GM10248 (cell line): ENCODE results near the gene SIRT7.

Experiments
- CTCF ChIA-PET: fragments of 300-600 bp; sonication (Branson Sonifier 250); formaldehyde crosslinking; extraction: SDS; loops from one replicate; lab custom pipeline; 2021; ENCODE audit warnings: antibody characterized with exemption; lab: Yijun Ruan, JAX
- POLR2A ChIA-PET: fragments of 350-650 bp; sonication (Branson Sonifier 250); formaldehyde crosslinking; extraction: SDS; loops from one replicate; lab custom pipeline; 2020; ENCODE audit warnings: antibody characterized with exemption; lab: Yijun Ruan, JAX
- DNase-seq: peaks from one replicate; pipeline ENCODE4 v3.0.0; 2012; ENCODE audit errors: extremely low spot score
- CTCF ChIP-seq: IDR thresholded peaks from 2 replicates; pipeline ENCODE4 v1.5.1; 2012; ENCODE audit warnings: mild to moderate bottlenecking, low read depth; ENCODE audit errors: extremely low read depth, missing control alignments, control extremely low read depth

The SIRT7 gene

GRCh38 chr17:81934850-81935708 is 17.1 kb upstream of the SIRT7 start:
- no peak for TF ChIP-seq CTCF
- ChIA-PET POLR2A (interaction anchor here (0.7 to 0.9 kb wide), 2 partner anchors 9 to 12 kb away, joined by 3 read pairs; no protein-coding TSS in a partner anchor), CTCF (no interaction called here)
- DNase-seq: no peak

GRCh38 chr17:81934098-81934757 is 16.3 kb upstream of the SIRT7 start:
- ChIA-PET CTCF (no interaction called here), POLR2A (interaction anchor here (0.7 kb wide), 1 partner anchor 11 kb away, joined by 3 read pairs; no protein-coding TSS in a partner anchor)
- no peak for TF ChIP-seq CTCF
- DNase-seq: no peak

- DNase-seq: no peak
- TF ChIP-seq CTCF: no peak
- POLR2A ChIA-PET: no interaction called here
- CTCF ChIA-PET: interaction anchor here (1.0 to 1.4 kb wide), 2 partner anchors 16 to 27 kb away, joined by 3 read pairs; no protein-coding TSS in a partner anchor
Measured at GRCh38 chr17:81933178-81933699, 15.3 kb upstream of the SIRT7 start.

- ChIA-PET POLR2A (no interaction called here), CTCF (interaction anchor here (1.0 to 1.4 kb wide), 2 partner anchors 15 to 27 kb away, joined by 3 read pairs; no protein-coding TSS in a partner anchor)
Measured at GRCh38 chr17:81932333-81932983, 14.5 kb upstream of the SIRT7 start.

GRCh38 chr17:81931557-81932332 is 13.8 kb upstream of the SIRT7 start:
- CTCF ChIA-PET: no interaction called here
- POLR2A ChIA-PET: no interaction called here
- DNase-seq: no peak
- TF ChIP-seq CTCF: no peak

More at GRCh38 chr17:81932333-81932983, 14.5 kb upstream of the SIRT7 start:
- DNase-seq: no peak
- no peak for TF ChIP-seq CTCF
